Ascending aorta (tissue), 2 donors: ENCODE data around the gene TOGARAM2. TPM values are rescaled to one million over a fixed set of nuclear protein-coding genes. Genes with fewer than 3 reads are reported as not detected.

Experiments used
- DNase-seq, 2 donors: peaks; one replicate each; pipeline ENCODE4 v3.0.0-alpha.2; 2019; ENCODE audit warnings: low spot score in 2 of 2
- H3K27ac ChIP-seq, 2 donors: fragments of 200-600 bp; sonication (generic); one replicate each; pipeline ENCODE4 v1.5.1; 2016 to 2017; ENCODE audit warnings: mild to moderate bottlenecking in 1 of 2
- H3K27me3 ChIP-seq: fragments of 200-600 bp; sonication (generic); one replicate; pipeline ENCODE4 v1.5.1; 2017
- H3K36me3 ChIP-seq, 2 donors: fragments of 200-600 bp; sonication (generic); one replicate each; pipeline ENCODE4 v1.5.1; 2016
- H3K4me1 ChIP-seq, 2 donors: fragments of 200-600 bp; sonication (generic); one replicate each; pipeline ENCODE4 v1.5.1; 2016 to 2017; ENCODE audit warnings: mild to moderate bottlenecking in 1 of 2
- H3K4me3 ChIP-seq, 2 donors: fragments of 200-600 bp; sonication (generic); one replicate each; pipeline ENCODE4 v1.5.1; 2016 to 2017; ENCODE audit warnings: mild to moderate bottlenecking in 1 of 2
- H3K9me3 ChIP-seq, 2 donors: fragments of 200-600 bp; sonication (generic); one replicate each; pipeline ENCODE4 v1.5.1; 2016
- intact Hi-C: fragments of 100-400 bp; cut with DNase I; formaldehyde crosslinking; loops from one replicate; pipeline ENCODE4 v1.15.1; 2023
- total RNA-seq: library from RNA; depleted of rRNA; stranded (reverse); fragments of >200 nt; gene quantifications from one replicate; pipeline ENCODE4 v1.1.0, GENCODE V29; 2016
- TF ChIP-seq, protein P1 (sequence below), 3 experiments: fragments of 200-600 bp in 2 of 3; fragments of 450-650 bp in 1 of 3; sonication (generic) in 2 of 3; IDR thresholded peaks; one replicate each; pipeline ENCODE4 v1.5.1; 2016 to 2019; ENCODE audit warnings: antibody characterized with exemption in 3 of 3, mild to moderate bottlenecking in 1 of 3, moderate library complexity in 1 of 3

The TOGARAM2 gene
- total RNA-seq, 1 donor from 2014 or later: not detected

DNA sequence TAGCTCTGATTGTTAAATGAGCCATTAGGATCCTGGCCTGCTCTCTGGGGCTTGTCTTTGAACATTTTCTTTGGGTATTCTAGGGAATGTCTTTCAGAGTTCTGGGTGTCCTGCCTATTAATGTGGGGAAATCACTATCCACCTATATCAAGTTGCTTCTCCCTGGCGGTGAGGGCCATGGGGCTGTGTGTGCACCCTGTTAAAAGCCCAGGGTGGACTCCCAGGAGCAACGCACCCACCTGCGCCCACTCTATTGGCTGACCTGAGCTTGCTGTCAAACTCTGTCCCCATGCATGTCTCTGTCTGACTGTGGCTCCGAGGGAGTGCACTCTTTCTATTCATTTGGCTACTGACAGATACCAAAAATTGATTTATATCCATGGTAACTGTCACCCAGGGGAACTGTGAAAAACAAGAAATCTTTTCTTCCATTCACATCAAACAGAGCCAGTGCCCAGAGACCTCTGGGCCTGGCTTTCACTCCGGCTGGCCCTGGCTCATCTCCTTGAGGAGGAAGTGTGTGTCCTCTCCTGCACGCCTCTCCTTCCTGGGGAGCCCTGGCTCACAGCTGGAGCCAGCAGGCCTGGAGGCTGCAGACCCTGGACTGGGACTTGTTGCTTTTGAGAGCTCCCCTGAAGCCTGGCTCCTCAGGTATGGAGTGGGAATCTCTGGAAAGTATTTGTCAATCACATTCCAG lies 10.5 kb upstream of the TOGARAM2 start:
- TF ChIP-seq, protein P1, sequence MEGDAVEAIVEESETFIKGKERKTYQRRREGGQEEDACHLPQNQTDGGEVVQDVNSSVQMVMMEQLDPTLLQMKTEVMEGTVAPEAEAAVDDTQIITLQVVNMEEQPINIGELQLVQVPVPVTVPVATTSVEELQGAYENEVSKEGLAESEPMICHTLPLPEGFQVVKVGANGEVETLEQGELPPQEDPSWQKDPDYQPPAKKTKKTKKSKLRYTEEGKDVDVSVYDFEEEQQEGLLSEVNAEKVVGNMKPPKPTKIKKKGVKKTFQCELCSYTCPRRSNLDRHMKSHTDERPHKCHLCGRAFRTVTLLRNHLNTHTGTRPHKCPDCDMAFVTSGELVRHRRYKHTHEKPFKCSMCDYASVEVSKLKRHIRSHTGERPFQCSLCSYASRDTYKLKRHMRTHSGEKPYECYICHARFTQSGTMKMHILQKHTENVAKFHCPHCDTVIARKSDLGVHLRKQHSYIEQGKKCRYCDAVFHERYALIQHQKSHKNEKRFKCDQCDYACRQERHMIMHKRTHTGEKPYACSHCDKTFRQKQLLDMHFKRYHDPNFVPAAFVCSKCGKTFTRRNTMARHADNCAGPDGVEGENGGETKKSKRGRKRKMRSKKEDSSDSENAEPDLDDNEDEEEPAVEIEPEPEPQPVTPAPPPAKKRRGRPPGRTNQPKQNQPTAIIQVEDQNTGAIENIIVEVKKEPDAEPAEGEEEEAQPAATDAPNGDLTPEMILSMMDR (IDR thresholded peaks at IDR 0.05): no peak
- no peak overlapping the region for H3K4me3 ChIP-seq
- intact Hi-C loops: no loop called here
- H3K27me3 ChIP-seq: no peaks in the 10 kb centered on the region
- no peaks in the 10 kb centered on the region for H3K36me3 ChIP-seq
- no peak overlapping the region for H3K27ac ChIP-seq
- no peaks in the 10 kb centered on the region for H3K9me3 ChIP-seq
- peak in 1 of 2 donors; percentile 24 for DNase-seq
- no peaks in the 10 kb centered on the region for H3K4me1 ChIP-seq

DNA sequence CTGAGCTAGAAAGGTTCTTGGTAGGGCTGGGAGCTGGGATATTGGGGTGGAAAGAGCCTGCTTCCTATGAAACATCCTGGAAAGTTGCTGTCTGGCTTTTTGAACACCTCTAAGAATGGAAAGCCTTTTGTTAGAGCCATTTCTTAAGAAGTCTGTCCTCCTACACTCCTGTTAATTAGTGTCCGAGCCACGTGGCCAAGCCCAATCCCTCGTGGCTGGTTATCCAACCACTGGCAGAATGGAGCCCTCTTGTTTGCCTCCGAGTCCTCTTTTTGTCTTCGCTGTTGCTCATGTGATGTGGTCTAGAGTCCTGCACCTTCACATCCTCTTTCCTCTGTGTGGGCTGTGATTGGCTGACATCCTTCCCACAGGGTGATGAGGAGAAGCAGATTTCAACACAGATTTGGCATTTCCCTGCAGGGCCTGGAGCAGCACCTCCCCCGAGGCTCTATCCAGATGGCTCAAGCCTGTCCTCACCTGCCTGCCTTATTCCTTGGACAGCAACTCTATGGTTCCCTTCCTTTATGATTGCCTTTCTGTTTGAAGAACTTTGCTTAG lies 8.2 kb upstream of the TOGARAM2 start:
- intact Hi-C loops: no loop called here
- H3K4me3 ChIP-seq: no peak overlapping the region
- H3K27me3 ChIP-seq: no peaks in the 10 kb centered on the region
- H3K4me1 ChIP-seq: no peaks in the 10 kb centered on the region
- TF ChIP-seq, protein P1 (IDR thresholded peaks at IDR 0.05): no peak
- H3K36me3 ChIP-seq: no peaks in the 10 kb centered on the region
- H3K27ac ChIP-seq: no peak overlapping the region
- no peaks in the 10 kb centered on the region for H3K9me3 ChIP-seq
- DNase-seq: no peak

DNA sequence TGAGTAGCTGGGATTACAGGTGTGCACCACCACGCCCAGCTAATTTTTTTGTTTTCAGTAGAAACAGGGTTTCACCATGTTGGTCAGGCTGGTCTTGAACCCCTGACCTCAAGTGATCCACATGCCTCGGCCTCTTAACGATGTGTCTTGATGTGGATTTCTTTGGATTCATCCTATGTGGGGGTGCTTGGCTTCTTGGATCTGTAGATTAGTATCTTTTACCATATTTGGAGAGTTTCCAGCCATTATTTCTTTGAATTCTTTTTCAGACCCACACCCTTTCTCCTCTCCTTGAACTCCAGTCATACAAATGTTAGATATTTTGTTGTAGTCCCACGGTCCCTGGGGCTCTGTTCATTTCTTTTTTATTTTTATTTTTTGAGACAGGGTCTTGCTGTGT lies 6.8 kb upstream of the TOGARAM2 start:
- no peaks in the 10 kb centered on the region for H3K9me3 ChIP-seq
- TF ChIP-seq, protein P1 (IDR thresholded peaks at IDR 0.05): no peak
- no peak overlapping the region for H3K27ac ChIP-seq
- no peaks in the 10 kb centered on the region for H3K36me3 ChIP-seq
- no peaks in the 10 kb centered on the region for H3K27me3 ChIP-seq
- no peak overlapping the region for H3K4me3 ChIP-seq
- no peak for DNase-seq
- no peaks in the 10 kb centered on the region for H3K4me1 ChIP-seq
- intact Hi-C loops: no loop called here

DNA sequence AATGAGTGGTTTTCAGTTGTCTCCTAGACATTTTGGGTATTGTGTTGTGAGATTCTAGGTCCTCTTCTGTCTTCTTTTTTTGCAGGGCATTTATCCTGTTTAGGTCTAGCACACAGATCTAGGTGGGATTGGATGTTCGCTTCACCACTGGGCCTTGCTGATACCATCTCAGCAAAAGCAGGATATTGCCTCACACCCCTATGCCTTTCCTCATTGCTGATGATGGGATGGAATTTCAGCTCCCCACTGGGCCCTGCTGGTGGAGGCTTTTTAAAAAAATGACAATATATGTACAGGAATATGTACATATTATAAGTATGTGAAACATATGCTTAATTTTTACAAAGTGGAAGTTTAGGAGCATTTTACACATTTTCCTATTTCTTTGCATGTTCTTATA lies 5.4 kb upstream of the TOGARAM2 start:
- TF ChIP-seq, protein P1 (IDR thresholded peaks at IDR 0.05): no peak
- intact Hi-C loops: no loop called here
- H3K9me3 ChIP-seq: no peaks in the 10 kb centered on the region
- no peaks in the 10 kb centered on the region for H3K36me3 ChIP-seq
- no peak for DNase-seq
- no peaks in the 10 kb centered on the region for H3K27me3 ChIP-seq
- H3K27ac ChIP-seq: no peak overlapping the region
- no peak overlapping the region for H3K4me3 ChIP-seq
- H3K4me1 ChIP-seq: no peaks in the 10 kb centered on the region

DNA sequence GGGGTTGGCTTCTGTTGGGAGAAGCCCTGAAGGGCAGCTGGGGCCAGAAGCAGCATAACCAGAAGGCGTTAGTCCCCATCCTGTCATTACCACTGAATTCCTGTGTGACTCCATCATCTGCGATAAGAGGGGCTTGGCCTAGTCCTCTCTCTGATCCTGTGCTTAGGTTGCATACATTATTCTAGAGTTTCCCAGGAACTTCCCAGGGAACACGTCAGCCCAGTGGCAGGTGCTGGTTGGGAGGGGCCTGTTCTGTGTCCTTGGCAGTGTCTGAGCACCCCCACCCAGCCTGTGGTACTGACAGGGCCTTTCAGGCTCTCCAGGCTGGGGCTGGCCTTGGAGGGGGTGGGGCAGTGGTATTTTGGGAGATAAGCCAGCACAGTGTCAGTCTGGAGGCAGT lies 4.5 kb upstream of the TOGARAM2 start:
- no peak for DNase-seq
- intact Hi-C loops: no loop called here

More for the DNA sequence above, 4.5 kb upstream of the TOGARAM2 start:
- Histone ChIP-seq H3K36me3 (no peaks in the 10 kb centered on the region), H3K27me3 (no peaks in the 10 kb centered on the region), H3K27ac (no peak overlapping the region), H3K4me3 (no peak overlapping the region), H3K4me1 (no peaks in the 10 kb centered on the region), H3K9me3 (no peaks in the 10 kb centered on the region)
- TF ChIP-seq, protein P1 (IDR thresholded peaks at IDR 0.05): no peak
